AG08395 (cell line): ENCODE data around the gene AKNAD1.
A peak's percentile ranks its signal among the peaks of the same experiment; 100 is the strongest.

Experiments
- DNase-seq: peaks from one replicate; pipeline ENCODE4 v3.0.0; 2012; ENCODE audit warnings: mixed read lengths, low spot score

AKNAD1 gene

DNA sequence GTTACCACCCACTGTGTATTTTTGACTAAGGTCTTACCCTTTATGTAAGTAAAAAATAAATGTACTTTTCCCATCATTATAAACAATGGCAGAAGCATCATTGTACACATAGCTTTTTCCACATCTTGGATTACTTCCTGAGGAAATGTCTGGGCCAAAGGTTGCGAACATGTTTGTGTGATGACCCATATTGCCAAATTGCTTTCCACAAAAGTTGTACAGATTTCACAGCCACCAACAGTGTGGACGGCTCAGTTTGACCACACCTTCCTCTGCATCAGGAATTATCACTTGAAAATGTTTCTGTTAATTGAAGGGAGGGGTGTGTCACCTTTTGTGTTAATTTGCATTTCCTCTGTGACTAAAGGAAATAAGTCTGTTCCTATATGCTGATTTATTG is 25.7 kb downstream of the AKNAD1 start:
- DNase-seq = peak; percentile 56

DNA sequence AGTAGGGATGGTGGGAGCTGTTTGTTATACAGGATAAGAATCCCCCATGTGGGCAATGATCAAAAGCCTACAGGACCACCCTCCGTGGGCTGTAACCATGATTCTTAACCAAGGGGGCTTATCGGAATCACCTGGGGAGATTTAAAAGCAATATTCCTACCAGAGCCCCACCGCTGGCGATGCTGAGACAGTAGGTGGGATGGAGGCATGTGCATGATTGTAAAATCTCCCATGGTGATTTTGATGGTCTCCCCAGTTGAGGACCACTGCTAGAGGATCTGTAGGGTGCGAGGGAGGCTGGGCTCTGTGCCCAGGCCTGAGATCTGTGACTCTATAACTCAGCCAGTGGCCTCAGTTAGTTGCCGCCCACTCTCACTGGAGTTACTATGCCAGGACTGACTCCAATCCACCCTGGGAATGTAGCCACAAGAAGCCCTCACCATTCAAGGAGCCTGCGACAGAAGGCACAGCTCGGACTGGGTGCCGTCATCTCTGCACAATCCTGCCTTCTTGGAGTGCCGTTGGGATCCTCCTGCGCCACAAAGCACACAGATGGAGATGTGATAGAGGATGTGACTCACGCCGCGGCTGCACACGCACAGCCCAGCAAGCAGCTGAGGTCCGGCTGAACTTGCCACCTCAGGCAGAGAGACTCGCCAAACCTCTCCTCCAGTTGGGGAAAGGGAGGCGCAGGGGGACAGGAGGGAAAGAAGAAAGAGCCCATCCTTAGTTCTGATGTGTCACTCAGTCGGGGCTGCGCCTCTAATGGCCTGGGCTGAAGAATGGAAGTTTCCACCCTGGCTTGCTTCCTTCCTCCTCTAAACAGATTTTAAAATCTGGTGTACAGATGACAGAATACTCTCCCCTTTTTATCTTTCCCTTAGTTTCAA is 26.5 kb downstream of the AKNAD1 start:
- peak; percentile 94 for DNase-seq

DNA sequence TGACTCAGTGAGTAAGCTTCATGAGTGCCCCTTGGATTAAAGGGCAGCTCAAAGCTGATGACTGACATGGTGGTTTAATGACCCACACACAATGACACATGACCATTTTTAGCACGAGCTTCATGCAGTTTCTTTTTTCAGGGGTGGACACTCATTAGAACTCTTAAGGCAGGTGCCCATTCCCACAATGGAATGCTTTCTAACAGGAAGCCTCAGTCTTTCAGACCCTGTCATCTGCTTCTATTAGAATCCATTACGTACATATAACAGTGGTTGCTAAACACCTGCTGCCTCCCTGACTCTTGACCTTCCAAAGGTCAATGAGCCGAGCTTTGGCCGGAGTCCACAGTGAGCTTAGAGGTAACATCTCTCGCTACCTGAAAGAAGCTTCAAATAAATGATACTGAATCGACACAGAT is 27.4 kb downstream of the AKNAD1 start:
- no peak for DNase-seq

DNA sequence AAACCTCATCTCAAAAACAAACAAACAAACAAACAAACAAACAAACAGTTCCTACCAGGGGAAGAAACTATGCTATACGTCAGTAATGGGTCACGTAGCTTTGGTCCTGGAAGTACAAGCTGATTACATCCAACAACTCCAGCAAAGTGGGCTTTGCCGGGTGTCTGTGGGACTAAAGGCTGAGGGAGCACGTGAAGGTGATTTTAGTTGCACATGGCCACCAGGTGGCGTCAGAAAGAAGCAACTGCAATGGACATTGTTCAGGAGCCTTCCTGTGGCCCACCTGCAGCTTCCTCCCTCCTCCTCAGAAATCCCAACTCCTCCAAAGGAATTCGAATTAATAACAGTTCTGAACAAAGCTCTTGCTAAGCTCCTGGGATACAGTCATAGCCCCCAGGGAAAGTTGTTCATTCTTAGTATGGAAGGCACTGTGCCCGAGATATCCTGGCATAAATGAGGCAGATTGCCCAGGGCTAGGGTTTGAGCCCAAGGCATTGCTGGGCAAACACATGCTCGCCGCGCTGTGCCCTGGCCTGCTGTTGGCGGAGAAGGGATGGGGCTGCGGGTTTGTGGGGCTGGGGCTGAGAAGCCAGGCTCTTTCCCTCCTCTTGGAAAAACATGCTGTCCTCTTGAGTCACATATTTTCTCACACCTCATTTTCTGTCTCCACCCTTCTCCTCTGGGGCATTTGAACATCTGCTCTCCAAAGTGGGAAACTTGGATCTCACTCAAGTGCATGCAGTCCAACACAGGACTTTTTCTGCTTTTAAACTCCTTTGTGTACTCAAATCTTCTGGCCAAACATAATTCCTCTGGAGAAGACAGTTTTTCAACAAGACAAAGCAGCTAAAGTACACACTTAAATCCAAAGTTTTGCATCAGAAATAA is 28.6 kb downstream of the AKNAD1 start:
- DNase-seq = peak; percentile 75

DNA sequence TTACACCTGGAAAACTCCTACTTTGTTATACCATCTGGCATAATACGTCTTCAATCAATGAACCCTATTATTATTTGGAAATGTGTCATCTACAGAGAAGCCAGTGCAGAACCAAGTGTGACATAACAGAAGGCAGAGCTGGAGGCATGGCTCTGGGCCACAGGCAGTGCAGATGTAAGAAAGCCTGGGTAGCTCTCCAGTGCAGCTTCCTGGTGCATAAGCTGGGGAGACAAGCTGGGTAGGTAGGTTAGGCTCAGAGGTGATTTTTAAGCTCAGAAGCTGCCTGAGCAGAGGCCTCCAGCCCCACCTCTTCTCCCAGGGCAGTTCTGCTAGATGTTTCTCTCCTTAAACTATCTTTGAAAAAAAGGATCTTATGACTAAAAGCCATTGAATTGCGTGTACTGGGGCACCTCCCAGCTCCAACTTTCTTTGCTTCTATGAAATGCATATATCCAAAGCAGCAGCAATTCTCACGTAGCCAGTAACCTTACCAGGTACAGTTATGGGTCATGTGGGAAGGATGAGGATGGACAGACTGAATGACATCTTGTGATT is 30.7 kb downstream of the AKNAD1 start:
- DNase-seq = no peak

DNA sequence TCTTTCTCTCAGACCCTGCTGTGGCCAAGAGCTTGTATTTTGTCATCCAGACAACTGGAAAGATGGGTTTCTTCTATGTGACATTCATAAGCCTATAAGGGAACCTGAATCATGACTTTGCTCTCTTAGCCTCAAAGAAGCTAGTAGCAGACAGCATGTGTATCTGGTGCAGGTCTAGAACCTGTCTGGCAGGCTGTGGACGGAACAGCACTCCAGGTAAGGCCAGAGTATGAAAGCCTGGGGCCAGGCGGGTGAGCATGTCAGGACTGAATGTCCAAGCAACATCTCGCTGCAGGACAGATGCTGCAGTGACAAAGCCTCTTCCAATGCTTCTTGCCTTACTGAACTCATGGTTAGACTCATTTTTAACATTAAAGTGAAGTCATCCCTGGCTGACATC is 32.8 kb downstream of the AKNAD1 start:
- DNase-seq = no peak

DNA sequence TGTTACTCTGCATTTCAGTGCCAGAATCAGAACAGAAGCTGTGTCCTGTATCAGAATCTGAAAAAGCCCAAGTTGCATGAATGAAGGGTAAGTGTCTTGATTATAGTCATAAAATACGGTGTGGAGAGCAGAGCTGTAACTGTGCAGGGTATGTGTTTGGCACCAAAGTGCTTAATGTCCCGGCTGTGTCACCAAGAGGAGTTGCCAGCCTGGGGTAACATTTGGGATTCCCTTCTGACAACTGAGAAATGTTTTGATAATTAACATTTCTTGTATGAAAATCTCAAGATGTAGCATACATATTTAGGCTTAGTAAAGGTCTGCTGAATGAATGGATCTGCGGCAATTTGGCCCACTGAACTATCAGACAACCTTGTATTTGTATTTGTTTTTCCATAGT is 33.3 kb downstream of the AKNAD1 start:
- DNase-seq = no peak

DNA sequence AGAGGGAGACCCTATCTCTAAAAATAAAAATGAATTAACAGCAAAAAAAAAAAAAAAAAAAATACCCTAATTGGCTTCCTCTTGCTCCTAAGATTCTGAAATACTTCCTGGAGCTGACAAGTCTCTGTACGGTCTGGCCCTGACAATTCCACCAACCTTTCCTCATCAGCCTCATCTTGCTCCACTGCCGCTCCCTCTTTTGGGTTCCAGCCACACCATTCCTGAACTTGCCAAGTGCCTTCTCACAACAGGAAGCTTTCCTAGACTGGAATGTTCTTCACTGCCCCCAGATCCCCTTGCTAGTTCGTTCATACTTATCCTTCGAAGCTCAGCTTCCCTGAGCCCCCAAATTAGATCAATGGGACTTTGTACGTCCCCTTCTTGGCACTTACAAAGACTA is 37.0 kb downstream of the AKNAD1 start:
- DNase-seq = peak; percentile 4

DNA sequence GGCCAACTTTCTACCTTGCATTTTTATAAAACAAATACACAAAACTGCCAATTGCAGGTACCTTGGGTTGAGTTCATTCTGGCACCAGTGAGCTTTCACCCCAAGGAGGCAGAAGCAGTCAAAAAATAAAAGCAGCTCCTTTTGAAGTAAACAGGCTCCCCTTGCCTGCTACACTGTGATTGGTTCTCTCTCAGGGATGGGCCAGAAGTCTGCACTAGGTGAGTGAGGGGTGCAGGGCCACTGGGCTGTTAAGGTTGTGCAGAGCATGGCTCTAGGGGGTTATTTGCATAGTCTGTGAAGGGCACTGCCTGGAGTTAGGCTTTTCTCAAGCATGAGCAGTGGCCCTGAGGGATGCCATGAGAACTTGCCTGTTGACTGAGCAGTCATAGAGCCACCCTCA is 39.1 kb downstream of the AKNAD1 start:
- DNase-seq = no peak

DNA sequence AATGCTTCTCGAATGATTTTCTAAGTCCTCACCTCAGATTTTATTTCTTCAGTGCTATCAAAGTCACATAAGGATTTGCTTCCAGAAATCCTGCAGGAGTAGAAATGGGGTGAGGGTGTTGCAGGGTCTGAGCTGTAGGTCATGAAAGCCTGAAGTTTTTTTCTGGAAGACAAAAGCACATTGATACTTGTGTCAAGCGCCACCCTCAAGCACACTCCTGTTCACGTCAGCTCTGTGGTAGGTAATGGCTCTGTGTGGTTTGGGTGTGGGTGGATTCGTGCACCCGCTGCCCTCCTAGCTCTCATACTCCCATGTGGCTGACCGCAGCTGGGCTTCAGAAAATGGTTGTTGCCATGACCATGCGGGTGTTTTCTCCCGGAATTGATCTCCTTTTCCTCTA is 39.9 kb downstream of the AKNAD1 start:
- DNase-seq = peak; percentile 75

DNA sequence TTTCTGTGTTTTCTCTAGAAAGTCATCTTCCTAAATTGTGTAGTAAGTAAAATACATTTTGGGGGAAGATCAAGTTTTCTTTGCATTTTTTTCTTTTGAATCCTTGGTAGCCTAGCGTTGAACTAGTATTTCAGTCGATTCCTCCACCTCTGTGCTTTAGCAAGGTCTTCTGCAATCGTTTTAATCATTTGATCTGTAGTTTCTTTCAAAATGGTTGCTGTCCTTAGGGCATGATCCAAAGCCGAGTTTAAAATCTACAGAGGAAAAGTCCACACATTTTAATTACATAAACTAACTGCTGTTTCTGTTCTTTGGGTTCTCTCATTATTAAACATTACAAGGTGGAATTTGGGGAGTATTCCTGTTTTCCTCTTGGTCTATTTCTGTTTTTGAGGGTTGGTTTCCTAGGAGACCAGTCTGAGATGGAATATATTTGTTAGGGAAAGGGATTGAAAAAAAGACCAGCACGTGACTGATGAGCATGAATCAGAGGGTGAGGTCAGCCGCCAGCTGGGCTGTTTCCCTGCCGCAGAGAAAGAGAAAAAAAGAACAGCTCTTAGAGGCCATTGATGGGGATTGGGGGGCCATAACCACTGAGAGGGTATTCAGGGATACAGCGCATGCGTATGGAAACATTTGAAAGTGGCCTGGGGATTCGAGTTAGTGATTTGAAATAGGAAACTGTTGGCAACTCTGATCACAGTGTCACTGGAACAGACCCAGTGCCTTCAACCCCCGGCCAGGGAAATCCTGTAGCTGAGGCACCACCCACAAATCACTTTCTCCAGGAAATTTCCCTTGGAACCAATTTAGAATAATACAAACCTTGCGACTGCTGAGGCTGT is 40.6 kb downstream of the AKNAD1 start:
- DNase-seq = peak; percentile 88

DNA sequence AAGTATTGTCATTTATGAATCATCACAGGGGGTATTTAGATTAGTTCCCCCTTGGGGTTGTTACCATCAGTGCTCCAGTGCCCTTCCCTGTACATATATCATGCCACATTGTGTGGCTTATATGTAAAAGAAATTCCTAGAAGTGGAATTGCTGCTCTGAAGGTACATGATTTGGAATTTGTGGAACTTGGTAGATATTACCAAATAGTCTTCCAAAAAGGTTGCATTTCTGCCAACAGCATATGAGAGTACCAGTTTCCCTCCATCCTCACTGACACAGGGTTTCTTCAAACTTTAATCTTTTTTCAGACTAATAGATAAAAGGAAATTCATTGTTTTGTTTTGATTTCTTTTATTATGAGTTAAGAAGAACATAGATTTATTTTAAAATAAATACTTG is 41.3 kb downstream of the AKNAD1 start:
- DNase-seq = no peak

DNA sequence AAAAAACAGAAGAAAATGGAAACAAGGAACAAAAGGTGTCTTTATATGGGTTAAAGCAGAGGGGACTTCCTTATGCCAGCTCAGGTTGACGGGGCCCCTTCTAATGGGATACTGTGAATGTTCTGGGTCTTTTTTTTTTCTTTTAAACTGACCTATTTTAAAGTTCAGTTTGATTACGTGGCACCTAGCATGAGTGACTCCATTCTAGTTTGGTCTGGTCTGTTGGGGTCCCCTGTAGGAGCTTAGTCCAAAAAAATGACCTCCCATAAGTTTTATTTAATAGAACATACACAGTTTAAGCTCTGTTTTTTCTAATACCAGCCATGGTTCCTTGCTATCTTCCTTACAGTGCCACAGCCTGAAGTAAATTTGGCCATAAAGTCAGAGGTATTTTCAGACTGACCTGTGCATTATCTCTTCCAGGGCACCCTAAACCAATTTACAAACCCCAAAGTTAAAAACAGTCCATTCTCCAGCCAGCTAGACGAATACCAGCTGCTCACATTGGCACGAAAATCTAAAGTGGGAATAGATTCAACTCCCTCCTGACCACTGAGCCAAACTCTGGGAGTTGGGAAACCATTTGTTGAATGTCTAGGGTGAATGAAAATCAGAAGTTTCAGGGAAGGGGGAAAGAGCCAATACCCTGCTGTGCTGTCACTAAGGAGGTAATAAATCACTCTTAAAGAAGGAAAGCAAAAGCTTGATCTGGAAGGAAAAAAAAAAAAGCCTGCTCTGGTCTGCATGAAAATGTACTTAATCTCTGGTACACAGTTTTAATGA is 42.4 kb downstream of the AKNAD1 start:
- peak; percentile 28 for DNase-seq

DNA sequence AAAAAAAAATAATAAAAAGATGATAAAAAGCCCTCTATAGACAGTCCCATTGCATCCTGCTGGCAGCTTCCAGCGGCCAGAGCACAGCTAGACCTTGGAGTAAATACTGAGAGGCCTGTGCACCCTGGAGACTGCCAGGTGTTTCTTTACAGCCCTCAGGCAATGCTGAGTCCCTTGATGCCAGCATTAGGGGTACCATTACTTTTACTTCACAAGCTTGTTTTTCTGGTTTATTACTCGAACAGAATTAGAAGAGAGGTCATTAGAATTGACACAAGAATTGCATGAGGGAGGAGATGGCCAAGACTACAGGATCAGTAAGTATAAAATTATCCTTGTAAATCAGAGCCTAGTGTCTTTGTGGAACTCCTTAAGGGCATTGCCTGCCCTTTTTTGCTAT is 43.6 kb downstream of the AKNAD1 start:
- no peak for DNase-seq

DNA sequence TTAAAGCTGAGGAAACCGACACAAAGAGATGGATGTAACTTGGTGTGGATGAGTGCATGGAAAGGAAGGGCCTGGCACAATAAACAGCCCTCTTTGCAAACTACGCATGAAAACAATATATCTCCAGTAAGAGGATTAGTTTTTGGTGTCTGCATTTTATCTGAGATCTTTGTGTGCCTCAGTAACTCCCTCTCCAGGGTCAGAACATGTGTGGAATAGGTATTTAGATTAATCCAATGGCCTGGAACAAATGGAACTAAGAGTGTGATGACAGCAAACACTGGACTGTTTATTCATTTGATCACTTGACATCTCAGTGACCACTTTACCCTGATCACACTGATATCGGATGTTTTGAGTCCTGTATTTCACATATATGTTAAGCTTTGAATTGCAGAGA is 45.3 kb downstream of the AKNAD1 start:
- no peak for DNase-seq

DNA sequence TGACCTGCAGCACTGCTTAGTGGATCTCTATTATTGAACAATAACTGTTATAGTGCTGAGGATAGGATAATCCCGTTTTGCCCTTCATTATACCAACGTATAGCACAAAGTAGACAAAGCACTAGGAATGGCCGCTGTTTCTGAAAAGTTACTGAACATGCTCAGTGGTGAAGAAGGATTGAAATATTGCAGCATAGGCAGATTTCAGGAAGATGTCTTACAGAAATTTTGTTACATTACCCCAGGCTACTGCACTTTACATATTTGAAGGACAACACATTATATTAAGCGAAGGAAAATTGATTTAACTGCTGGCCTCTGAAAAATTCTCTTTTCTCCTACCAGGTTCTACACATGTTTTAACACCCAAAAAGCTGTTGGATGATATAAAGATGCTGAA is 48.5 kb downstream of the AKNAD1 start:
- DNase-seq = no peak

DNA sequence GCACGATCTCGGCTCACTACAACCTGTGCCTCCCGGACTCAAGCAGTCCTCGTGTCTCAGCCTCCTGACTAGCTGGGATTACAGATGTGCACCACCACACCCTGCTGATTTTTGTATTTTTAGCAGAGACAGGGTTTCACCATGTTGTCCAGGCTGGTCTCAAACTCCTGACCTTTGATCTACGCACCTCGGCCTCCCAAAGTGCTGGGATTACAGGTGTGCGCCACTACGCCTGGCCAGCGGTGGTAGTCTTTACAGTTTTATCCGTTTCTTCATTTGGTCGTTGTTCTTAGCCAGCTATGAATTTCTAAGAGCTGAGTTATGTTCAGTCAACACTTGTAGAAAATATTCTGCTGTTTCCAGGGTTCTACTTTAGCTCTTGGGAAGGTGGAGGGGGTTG is 53.3 kb downstream of the AKNAD1 start:
- no peak for DNase-seq

DNA sequence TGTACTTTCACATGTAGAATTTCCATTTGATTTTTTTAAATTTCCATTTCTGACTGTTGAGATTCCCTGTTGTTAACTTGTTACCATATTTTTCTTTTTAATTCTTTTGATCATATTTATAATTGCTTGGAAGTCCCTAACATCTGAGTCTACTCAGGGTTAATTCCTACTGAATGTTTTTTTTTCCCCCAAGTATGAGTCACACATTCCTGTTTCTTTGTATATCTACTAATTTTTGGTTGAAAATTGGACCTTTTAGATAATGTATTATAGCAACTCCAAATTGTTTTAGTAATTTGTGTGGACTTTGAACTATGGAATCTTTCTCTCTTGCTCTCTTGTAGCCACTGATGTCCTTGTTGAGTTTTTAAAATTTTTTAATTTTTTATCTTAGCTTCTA is 55.8 kb downstream of the AKNAD1 start:
- peak; percentile 18 for DNase-seq

DNA sequence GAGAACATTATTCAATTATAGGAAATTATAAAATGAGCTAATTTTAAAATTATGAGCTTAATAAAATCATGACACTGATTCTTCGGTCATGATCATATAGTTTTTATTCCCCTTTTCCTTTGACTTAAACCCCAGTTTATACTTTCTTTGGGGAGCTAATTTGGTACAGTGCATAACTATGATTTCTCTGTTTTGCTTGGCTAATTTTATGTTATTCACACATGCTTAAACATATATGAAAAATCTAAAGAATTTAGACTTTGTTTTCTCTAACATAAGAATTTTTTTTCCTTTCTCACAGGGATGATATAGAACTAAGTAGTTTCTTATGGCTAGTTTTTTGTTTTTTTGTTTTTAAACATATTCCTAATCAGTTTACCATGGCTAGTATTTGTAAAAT is 57.9 kb downstream of the AKNAD1 start:
- DNase-seq = no peak

DNA sequence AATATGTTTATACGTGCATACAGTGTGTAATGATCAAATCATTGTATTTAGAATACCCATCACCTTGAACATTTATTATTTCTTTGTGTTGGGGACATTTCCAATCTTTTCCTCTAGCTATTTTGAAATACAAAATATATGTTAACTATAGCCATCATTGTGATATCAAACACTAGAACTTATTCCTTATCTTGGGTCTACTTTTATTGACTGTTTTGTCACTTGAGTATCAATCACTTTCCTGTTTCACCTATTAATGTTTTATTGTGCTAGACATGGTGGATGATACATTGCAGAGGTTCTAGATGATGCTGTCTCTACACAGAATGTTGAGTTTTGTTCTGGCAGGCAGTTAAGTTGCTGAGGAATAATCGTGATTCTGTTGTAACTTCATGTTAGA is 64.5 kb downstream of the AKNAD1 start:
- no peak for DNase-seq

DNA sequence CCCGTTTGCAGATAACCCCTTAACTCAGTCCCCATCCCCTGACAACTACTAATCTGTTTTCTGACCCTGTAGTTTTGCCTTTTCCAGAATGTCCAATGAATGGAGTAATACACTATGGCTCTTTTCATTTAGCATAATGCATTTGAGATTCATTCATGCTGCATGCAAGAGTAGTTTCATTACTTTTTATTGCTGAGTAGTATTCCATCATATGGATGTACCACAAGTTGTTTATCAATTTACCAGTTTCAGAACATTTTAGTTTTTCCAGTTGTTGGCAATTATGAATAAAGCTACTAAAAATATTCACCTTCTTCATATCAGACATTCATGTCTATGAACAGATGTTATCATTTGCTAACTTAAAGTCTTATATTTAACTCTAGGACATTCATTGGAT is 65.1 kb downstream of the AKNAD1 start:
- no peak for DNase-seq
